A172 (cell line): ENCODE results near the gene ZP2. TPM values are rescaled to one million over a fixed set of nuclear protein-coding genes. Genes with fewer than 3 reads are reported as not detected.
"Not testable (repeated sequence)": the region's sequence is repeated elsewhere in the genome, so short reads cannot be mapped to it uniquely, and the experiment has no call there.

Experiments used
- DNase-seq: peaks from one replicate; pipeline ENCODE4 v3.0.0-alpha.2; 2015; ENCODE audit warnings: low spot score
- total RNA-seq: library from RNA; depleted of rRNA; stranded (reverse); fragments of >200 nt; shearing (Covaris generic); gene quantifications from 2 replicates; pipeline ENCODE4 v1.2.3, GENCODE V29; 2014

Gene ZP2
- total RNA-seq, 1 experiment from 2014 or later: not detected

DNA sequence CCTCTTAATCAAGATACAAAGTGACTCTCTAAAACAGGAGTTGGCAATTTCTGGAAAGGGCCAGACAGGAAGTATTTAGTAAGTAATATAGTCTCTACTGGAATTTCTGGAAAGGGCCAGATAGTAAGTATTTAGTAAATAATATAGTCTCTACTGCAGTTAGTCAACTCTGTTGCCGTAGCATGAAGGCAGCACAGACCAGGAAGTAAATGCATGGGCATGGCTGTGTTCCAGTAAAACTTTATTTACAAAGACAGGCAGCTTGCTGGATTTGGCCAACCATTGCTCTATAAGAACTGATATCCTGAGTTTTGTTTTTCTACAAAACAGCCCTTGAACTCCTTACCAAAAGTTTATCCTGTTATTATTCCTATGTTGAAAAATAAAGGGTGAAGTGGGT is 36.0 kb downstream of the ZP2 start:
- DNase-seq: no peak

DNA sequence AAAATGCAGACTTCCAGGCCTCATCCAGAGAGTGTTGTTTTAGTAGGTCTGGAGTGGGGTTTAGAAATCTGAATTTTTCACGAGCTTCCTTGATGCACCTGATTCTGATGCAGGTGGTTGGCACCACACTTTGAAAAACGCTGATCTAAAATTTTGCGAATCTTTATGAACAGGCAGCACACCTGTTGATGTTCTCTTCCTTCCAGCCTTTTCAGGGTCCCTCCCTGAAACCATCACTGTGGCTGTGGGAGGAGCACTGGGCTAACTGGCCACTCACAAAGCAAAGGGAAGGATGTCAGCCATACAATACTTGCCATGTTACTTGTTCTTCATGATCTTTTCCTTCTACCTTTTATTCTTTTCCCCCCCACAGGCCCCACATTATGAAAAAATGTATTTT is 38.7 kb downstream of the ZP2 start:
- DNase-seq: no peak

DNA sequence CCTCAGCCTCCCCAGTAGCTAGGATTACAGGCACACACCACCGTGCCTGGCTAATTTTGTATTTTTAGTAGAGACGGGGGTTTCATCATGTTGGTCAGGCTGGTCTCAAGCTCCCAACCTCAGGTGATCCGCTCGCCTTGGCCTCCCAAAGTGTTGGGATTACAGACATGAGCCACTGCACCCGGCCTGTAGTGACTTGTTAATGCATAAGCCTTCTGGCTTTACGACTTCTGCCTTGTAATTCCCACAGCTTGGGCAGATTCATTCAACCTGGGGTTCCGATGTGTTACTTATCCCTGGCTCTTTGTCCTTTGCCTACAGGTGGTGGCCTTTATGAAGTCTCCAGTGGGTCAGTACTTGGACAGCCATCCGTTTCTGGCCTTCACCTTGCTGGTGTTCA is 41.3 kb downstream of the ZP2 start:
- DNase-seq: not testable (repeated sequence)

- DNase-seq: peak; percentile 61
These were observed 42.0 kb downstream of the ZP2 start for GRCh38 chr16:21169249-21169981.

DNA sequence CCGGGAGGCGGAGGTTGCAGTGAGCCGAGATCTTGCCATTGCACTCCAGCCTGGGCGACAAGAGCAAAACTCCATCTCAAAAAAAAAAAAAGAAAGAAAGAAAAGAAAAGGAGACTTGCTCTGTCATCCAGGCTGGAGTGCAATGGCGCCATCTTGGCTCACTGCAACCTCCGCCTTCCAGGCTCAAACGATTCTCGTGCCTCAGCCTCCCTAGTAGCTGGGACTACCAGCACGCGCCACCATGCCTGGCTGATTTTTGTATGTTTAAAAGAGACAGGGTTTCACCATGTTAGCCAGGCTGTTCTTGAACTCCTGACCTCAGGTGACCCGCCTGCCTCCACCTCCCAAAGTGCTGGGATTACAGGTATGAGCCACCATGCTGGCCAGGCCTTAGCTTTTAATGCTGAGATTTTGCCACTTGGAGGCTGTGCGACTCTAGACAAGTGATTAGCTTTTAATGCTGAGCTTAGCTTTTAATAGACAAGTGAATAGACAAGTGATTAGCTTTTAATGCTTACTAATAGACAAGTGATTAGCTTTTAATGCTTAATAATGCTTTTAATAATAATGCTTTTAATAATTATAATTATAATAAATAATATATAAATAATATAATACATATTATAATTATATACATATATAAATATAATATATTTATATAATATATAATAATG is 43.3 kb downstream of the ZP2 start:
- DNase-seq: no peak

GRCh38 chr16:21167360-21167759 is 44.0 kb downstream of the ZP2 start:
- DNase-seq: peak; percentile 97

DNA sequence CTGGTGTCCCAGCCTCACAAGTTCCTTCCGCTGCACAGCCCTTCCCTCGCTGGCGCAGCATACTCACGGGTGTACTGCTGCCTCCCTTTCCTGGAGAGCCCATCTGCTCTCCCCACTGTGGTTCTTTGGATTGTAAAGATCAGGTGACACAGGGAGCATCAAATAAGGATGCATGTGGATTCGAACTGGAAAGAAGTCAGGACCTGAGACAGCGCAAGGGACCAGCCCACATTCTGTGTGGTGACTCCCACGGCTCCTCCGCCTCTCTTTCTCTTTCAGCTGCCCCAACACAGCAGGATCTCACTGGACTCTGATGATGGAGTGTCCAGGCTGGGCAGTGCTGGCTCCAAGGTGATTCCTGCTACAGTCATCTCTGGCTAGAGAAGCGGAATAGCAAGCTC is 44.8 kb downstream of the ZP2 start:
- DNase-seq: peak; percentile 79

- DNase-seq: no peak
These were observed 46.7 kb downstream of the ZP2 start for GRCh38 chr16:21164521-21165168.

DNA sequence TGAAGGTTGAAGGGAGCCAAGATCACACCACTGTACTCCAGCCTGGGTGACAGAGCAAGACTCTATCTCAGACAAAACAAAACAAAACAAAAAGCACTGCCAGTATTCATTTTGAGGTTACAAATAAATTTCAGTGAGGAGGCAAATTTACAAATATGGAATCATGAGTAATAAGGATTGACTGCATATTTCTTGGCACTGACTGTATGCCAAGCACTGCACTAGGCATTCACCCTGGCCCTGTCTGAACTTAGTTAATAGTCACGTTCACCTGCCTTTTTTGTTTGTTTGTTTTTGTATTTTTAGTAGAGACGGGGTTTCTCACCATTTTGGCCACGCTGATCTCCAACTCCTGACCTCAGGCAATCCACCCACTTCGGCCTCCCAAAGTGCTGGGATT is 47.8 kb downstream of the ZP2 start:
- no peak for DNase-seq

DNA sequence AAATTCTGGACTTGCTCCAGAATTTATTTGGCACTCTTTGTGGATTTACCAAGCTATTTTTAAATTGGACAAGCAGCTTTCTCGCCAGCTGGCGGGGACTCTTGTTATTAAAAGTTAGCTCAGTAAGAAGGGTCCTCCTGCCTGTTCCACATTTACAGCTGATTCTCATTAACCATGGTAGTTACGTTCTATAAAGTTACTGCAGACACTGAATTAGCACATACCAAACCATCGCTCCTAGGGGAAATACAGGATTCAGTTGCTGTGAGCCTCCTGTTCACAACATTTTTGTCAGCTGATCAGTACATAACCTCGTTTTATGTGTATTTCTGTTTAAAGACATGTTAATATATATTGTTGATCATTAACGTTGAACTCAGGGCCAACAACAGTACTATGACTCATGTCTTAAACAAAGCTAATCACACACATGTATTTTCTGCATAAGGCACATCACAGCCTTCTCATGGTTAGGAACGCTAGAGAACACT is 48.7 kb downstream of the ZP2 start:
- no peak for DNase-seq

DNA sequence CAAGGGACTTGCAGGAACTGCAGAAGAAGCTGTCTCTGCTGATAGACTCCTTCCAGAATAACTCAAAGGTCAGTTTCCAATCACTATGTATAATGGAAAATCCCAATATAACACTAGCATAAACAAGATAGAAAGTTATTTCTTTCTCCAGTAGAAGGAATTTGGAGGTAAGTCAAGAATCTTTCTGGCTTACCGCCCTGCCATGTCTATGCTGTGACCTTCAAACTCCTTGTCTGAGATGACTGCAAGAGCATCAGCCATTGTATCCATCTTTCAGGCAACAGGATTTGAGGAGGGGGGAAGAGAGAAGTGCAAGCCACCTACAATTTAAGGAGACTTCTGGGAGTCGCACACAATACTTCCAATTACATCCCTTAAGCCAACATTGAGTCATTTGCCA is 50.2 kb downstream of the ZP2 start:
- DNase-seq: no peak

GRCh38 chr16:21160276-21160675 is 51.1 kb downstream of the ZP2 start:
- no peak for DNase-seq

DNA sequence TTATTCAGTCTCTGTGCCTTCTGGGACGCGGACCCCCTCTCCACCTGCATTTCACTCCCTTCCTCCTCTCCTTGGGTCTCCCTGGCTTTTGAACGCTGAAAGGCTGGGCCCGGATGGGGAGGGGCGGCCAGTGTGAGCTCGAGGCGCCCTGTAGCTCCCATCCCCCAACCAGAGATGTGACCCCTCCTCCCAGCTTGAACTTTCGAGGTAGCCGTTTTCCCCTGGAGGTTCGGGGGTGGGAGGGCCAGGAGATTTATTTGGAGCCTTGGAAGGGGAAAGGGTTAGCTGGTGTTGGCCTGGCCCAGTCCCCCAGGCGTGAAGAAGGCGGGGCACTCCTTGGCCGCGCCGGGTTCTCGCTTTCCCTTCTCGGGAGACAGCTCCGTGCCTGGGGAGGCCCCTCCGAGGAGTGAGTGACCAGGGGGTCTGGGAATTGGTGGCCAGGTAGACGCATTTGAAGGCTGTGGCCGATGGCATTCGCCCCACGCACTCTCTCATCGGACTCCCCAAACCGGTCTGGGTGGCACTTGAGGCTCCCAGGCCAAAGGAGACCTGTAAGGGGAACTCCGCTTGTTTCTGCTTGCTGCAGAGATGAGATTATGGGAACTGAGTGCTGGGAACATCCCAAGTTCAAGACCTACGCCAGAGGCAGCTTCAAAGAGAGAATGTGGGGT is 52.0 kb downstream of the ZP2 start:
- DNase-seq: no peak

GRCh38 chr16:21158208-21159110 is 52.9 kb downstream of the ZP2 start, which contains the start of gene LDAF1:
LDAF1 (plus strand) TSS chr16:21158674; CDS start chr16:21161183, 2,509 bp downstream.
- peak; percentile 71 for DNase-seq

DNA sequence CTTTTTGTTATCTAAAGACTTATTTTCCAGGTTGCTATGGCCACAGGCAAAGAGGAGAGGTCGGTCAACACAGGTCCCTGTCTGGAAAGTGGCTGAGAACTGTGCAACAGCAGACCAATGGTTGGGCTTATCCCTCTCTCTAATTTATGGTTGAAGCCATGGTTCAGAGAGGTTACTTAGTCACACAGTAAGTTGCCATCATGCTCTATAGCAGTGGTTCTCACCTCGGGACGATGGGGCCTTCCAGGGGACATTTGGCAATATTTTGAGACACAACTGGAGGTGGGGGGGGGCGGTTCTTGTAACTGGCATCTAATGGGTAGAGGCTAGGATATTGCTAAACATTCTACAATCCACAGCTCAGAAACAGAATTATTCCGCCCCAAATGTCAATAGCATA is 53.7 kb downstream of the ZP2 start:
- DNase-seq: no peak

- DNase-seq: peak; percentile 80
These were observed 54.5 kb downstream of the ZP2 start for GRCh38 chr16:21156767-21157467.

GRCh38 chr16:21156011-21156410 is 55.4 kb downstream of the ZP2 start:
- not testable (repeated sequence) for DNase-seq

- not testable (repeated sequence) for DNase-seq
These were observed 58.1 kb downstream of the ZP2 start for GRCh38 chr16:21153124-21153729.

DNA sequence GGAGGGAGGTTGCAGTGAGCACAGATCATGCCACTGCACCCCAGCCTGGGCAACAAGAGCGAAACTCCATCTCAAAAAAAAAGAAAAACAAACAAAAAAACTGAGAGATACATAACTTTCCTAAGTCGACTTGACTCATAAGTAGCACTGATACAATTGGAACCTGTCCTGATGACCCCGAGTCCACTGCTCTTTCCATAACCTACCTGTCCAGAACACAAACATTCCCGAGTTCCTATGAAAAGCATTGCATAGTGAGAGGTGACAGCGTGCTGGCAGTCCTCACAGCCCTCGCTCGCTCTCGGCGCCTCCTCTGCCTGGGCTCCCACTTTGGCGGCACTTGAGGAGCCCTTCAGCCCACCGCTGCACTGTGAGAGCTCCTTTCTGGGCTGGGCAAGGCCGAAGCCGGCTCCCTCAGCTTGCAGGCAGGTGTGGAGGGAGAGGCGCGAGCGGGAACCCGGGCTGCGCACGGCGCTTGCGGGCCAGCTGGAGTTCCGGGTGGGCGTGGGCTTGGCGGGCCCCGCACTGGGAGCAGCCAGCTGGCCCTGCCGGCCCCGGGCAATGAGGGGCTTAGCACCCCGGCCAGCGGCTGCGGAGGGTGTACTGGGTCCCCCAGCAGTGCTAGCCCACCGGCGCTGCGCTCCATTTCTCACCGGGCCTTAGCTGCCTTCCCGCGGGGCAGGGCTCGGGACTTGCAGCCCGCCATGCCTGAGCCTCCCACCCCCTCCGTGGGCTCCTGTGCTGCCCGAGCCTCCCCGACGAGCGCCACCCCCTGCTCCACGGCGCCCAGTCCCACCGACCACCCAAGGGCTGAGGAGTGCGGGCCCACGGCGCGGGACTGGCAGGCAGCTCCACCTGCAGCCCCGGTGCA is 59.0 kb downstream of the ZP2 start:
- not testable (repeated sequence) for DNase-seq
